ENCODE results near the gene PNMA1.

Gene PNMA1

GRCh38 chr14:73751157-73751691 lies 37.0 kb upstream of the PNMA1 start:
- H3K4me3 ChIP-seq (ENCODE audit: low read depth, low read length): no peak overlapping the region

- no peak overlapping the region for H3K4me3 ChIP-seq (ENCODE audit: low read depth, low read length)
Observed at GRCh38 chr14:73750531-73750901, 36.3 kb upstream of the PNMA1 start.

- no peak overlapping the region for H3K4me3 ChIP-seq (ENCODE audit: low read depth, low read length)
Observed at GRCh38 chr14:73749706-73750530, 35.7 kb upstream of the PNMA1 start.

- H3K4me3 ChIP-seq (ENCODE audit: low read depth, low read length): no peak overlapping the region
Observed at GRCh38 chr14:73748858-73749357, 34.7 kb upstream of the PNMA1 start.

- H3K4me3 ChIP-seq (ENCODE audit: low read depth, low read length): no peak overlapping the region
Observed at GRCh38 chr14:73747379-73748211, 33.4 kb upstream of the PNMA1 start.

GRCh38 chr14:73746520-73747378 lies 32.6 kb upstream of the PNMA1 start:
- H3K4me3 ChIP-seq (ENCODE audit: low read depth, low read length): no peak overlapping the region

GRCh38 chr14:73745571-73746519 lies 31.7 kb upstream of the PNMA1 start:
- no peak overlapping the region for H3K4me3 ChIP-seq (ENCODE audit: low read depth, low read length)

- no peak overlapping the region for H3K4me3 ChIP-seq (ENCODE audit: low read depth, low read length)
Observed at GRCh38 chr14:73744874-73745529, 30.8 kb upstream of the PNMA1 start.

- H3K4me3 ChIP-seq (ENCODE audit: low read depth, low read length): no peak overlapping the region
Observed at GRCh38 chr14:73744175-73744867, 30.1 kb upstream of the PNMA1 start.

GRCh38 chr14:73743431-73743931 lies 29.3 kb upstream of the PNMA1 start:
- H3K4me3 ChIP-seq (ENCODE audit: low read depth, low read length): no peak overlapping the region

- H3K4me3 ChIP-seq (ENCODE audit: low read depth, low read length): no peak overlapping the region
Observed at GRCh38 chr14:73742520-73743238, 28.5 kb upstream of the PNMA1 start.

GRCh38 chr14:73741876-73742519 lies 27.8 kb upstream of the PNMA1 start:
- H3K4me3 ChIP-seq (ENCODE audit: low read depth, low read length): no peak overlapping the region

GRCh38 chr14:73741386-73741875 lies 27.2 kb upstream of the PNMA1 start:
- no peak overlapping the region for H3K4me3 ChIP-seq (ENCODE audit: low read depth, low read length)

GRCh38 chr14:73740618-73741326 lies 26.6 kb upstream of the PNMA1 start:
- H3K4me3 ChIP-seq (ENCODE audit: low read depth, low read length): no peak overlapping the region

- no peak overlapping the region for H3K4me3 ChIP-seq (ENCODE audit: low read depth, low read length)
Observed at GRCh38 chr14:73739899-73740617, 25.9 kb upstream of the PNMA1 start.
